Measurements from ENCODE around the gene RGS7. TPM values are rescaled to one million over a fixed set of nuclear protein-coding genes. Genes with fewer than 3 reads are reported as not detected.

Gene RGS7
- total RNA-seq, 1 experiment from 2014 or later = 0.10 TPM

DNA sequence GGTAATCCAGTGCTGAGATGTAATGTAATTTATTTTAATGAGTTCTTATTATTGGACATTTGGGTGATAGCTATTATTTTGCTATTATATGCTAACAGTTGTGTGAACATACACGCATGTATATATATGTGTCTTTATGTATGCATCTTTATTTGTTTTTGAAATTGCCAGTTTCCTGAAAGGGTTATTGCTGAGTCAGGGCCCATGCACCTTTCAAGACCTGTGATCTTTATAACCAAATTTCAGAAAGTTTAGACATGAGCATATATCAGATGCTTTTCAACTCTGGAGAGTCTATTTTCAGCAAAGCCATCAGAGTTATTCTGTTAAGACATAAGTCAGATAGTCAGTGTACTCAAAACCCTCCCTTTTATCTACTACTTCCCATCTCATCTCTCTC lies 479.4 kb downstream of the RGS7 start:
- no peak for DNase-seq (ENCODE audit: low read depth, low spot score)
- no peaks in the 10 kb centered on the region for H3K4me1 ChIP-seq (ENCODE audit: control insufficient read depth, insufficient read depth, low read length)
- H3K36me3 ChIP-seq (ENCODE audit: control insufficient read depth, insufficient read depth, low read length) = no peaks in the 10 kb centered on the region
- no peak overlapping the region for H3K27ac ChIP-seq (ENCODE audit: low read length)
- no TSS peak for BruUV-seq (replicated peaks)
- intact Hi-C loops (cut with micrococcal nuclease; ENCODE audit: unreplicated experiment) = loop anchor here (5.0 kb wide), 1 partner anchor 145 kb away; no protein-coding TSS in a partner anchor
- H3K4me3 ChIP-seq (ENCODE audit: low read depth in 2 of 2, low read length in 2 of 2) = no peak overlapping the region
- H3K27me3 ChIP-seq (ENCODE audit: control insufficient read depth, insufficient read depth, low read length) = no peaks in the 10 kb centered on the region
- CTCF ChIA-PET = no interaction called here
- H3K9me3 ChIP-seq (ENCODE audit: control insufficient read depth, insufficient read depth, low read depth, low read length) = 0 out of 2 replicates have a peak, but pooled peaks cover 3% of the 10 kb centered on the region
- POLR2A ChIA-PET = no interaction called here
- TF ChIP-seq SIN3A (IDR thresholded peaks at IDR 0.05; ENCODE audit: borderline replicate concordance, insufficient read depth, low read depth, low read length) (no peak), POLR2AphosphoS5 (IDR thresholded peaks at IDR 0.05; ENCODE audit: low read depth, low read length) (no peak), TCF7L2 (IDR thresholded peaks at IDR 0.05; ENCODE audit: low read depth, low read length) (no peak)
- TF ChIP-seq, protein P1, sequence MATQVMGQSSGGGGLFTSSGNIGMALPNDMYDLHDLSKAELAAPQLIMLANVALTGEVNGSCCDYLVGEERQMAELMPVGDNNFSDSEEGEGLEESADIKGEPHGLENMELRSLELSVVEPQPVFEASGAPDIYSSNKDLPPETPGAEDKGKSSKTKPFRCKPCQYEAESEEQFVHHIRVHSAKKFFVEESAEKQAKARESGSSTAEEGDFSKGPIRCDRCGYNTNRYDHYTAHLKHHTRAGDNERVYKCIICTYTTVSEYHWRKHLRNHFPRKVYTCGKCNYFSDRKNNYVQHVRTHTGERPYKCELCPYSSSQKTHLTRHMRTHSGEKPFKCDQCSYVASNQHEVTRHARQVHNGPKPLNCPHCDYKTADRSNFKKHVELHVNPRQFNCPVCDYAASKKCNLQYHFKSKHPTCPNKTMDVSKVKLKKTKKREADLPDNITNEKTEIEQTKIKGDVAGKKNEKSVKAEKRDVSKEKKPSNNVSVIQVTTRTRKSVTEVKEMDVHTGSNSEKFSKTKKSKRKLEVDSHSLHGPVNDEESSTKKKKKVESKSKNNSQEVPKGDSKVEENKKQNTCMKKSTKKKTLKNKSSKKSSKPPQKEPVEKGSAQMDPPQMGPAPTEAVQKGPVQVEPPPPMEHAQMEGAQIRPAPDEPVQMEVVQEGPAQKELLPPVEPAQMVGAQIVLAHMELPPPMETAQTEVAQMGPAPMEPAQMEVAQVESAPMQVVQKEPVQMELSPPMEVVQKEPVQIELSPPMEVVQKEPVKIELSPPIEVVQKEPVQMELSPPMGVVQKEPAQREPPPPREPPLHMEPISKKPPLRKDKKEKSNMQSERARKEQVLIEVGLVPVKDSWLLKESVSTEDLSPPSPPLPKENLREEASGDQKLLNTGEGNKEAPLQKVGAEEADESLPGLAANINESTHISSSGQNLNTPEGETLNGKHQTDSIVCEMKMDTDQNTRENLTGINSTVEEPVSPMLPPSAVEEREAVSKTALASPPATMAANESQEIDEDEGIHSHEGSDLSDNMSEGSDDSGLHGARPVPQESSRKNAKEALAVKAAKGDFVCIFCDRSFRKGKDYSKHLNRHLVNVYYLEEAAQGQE (IDR thresholded peaks at IDR 0.05; ENCODE audit: insufficient read depth in 1 of 2, low read depth in 2 of 2, low read length in 1 of 2) = no peak
- TF ChIP-seq, protein P2, sequence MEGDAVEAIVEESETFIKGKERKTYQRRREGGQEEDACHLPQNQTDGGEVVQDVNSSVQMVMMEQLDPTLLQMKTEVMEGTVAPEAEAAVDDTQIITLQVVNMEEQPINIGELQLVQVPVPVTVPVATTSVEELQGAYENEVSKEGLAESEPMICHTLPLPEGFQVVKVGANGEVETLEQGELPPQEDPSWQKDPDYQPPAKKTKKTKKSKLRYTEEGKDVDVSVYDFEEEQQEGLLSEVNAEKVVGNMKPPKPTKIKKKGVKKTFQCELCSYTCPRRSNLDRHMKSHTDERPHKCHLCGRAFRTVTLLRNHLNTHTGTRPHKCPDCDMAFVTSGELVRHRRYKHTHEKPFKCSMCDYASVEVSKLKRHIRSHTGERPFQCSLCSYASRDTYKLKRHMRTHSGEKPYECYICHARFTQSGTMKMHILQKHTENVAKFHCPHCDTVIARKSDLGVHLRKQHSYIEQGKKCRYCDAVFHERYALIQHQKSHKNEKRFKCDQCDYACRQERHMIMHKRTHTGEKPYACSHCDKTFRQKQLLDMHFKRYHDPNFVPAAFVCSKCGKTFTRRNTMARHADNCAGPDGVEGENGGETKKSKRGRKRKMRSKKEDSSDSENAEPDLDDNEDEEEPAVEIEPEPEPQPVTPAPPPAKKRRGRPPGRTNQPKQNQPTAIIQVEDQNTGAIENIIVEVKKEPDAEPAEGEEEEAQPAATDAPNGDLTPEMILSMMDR (IDR thresholded peaks at IDR 0.05) = no peak
- in situ Hi-C loops (cut with HindIII; ENCODE audit: low pct_unique_long_range_greater_than_20kb, low sequenced_read_pairs) = no loop called here
- ATAC-seq = no peak

DNA sequence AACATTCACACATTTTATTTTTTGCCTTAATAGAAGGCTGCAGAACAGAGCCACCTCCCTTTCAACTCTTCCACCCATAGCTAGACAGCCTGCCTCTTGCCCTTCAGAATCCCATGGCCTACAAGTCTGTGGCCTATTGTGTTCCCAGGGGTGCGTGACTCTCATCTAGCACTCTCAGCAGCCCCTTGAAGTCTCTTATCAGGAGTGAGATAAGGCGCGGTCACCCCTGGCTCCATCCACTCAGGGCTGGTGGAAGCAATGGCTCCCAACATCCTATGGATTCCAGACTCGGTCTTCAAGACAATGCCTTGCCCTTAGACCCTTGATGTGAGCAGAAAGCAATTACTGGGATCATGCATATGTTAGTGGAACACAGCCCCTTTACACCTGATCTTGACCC lies 480.9 kb downstream of the RGS7 start:
- Histone ChIP-seq H3K9me3 (ENCODE audit: control insufficient read depth, insufficient read depth, low read depth, low read length) (0 out of 2 replicates have a peak, but pooled peaks cover 3% of the 10 kb centered on the region), H3K36me3 (ENCODE audit: control insufficient read depth, insufficient read depth, low read length) (no peaks in the 10 kb centered on the region), H3K27me3 (ENCODE audit: control insufficient read depth, insufficient read depth, low read length) (no peaks in the 10 kb centered on the region), H3K27ac (ENCODE audit: low read length) (no peak overlapping the region), H3K4me1 (ENCODE audit: control insufficient read depth, insufficient read depth, low read length) (no peaks in the 10 kb centered on the region), H3K4me3 (ENCODE audit: low read depth in 2 of 2, low read length in 2 of 2) (no peak overlapping the region)
- in situ Hi-C loops (cut with HindIII; ENCODE audit: low pct_unique_long_range_greater_than_20kb, low sequenced_read_pairs) = no loop called here
- intact Hi-C loops (cut with micrococcal nuclease; ENCODE audit: unreplicated experiment) = loop anchor here (5.0 kb wide), 1 partner anchor 144 kb away; no protein-coding TSS in a partner anchor
- ChIA-PET CTCF (no interaction called here), POLR2A (no interaction called here)
- no TSS peak for BruUV-seq (replicated peaks)
- ATAC-seq (no peak), DNase-seq (ENCODE audit: low read depth, low spot score) (no peak)
- TF ChIP-seq, protein P2 (IDR thresholded peaks at IDR 0.05) = no peak
- TF ChIP-seq, protein P1 (IDR thresholded peaks at IDR 0.05; ENCODE audit: insufficient read depth in 1 of 2, low read depth in 2 of 2, low read length in 1 of 2) = no peak
- TF ChIP-seq SIN3A (IDR thresholded peaks at IDR 0.05; ENCODE audit: borderline replicate concordance, insufficient read depth, low read depth, low read length) (no peak), TCF7L2 (IDR thresholded peaks at IDR 0.05; ENCODE audit: low read depth, low read length) (no peak), POLR2AphosphoS5 (IDR thresholded peaks at IDR 0.05; ENCODE audit: low read depth, low read length) (no peak)
